B cell (primary cell): Measurements from ENCODE around the gene SMIM7. TPM values are rescaled to one million over a fixed set of nuclear protein-coding genes. Genes with fewer than 3 reads are reported as not detected.

Experiments used
- ATAC-seq: fragments of 200-7000 bp; cut with Tn5 transposase; one replicate; pipeline ENCODE4 v1.10.0; 2021; ENCODE audit warnings: low read depth, mild to moderate bottlenecking, moderate number of reproducible peaks, moderate library complexity
- CTCF ChIA-PET: fragments of 350-600 bp; sonication (Branson Sonifier 250); formaldehyde crosslinking; loops from one replicate; lab custom pipeline; 2021; ENCODE audit warnings: antibody characterized with exemption, inconsistent platforms; lab: Charles Lee
- POLR2A ChIA-PET: fragments of 350-600 bp; sonication (Branson Sonifier 250); formaldehyde crosslinking; loops from one replicate; lab custom pipeline; 2021; ENCODE audit warnings: antibody characterized with exemption; lab: Charles Lee
- DNase-seq: peaks from one replicate; pipeline ENCODE4 v3.0.0; 2013
- H2AFZ ChIP-seq: 2 replicates; pipeline ENCODE4 v1.6.1; 2012; ENCODE audit warnings: mild to moderate bottlenecking, low read depth, low read length; ENCODE audit not compliant: insufficient read depth, poor library complexity, severe bottlenecking
- H3K27ac ChIP-seq, 2 donors: 1 replicate in 1 of 2; 2 replicates in 1 of 2; pipeline ENCODE4 v1.5.1; 2012 to 2013; ENCODE audit warnings: low read length in 2 of 2, mild to moderate bottlenecking in 2 of 2, moderate library complexity in 1 of 2
- H3K27me3 ChIP-seq, 4 experiments: fragments of 200-600 bp in 1 of 4; sonication (generic) in 1 of 4; replicated peaks in 1 of 4; 1 replicate in 2 of 4; 2 replicates in 2 of 4; pipeline versions ENCODE4 v1.6.1 to v1.7.0; 2013 to 2016; ENCODE audit warnings: low read length in 3 of 4, mild to moderate bottlenecking in 2 of 4, mixed read lengths in 1 of 4, moderate library complexity in 1 of 4; ENCODE audit not compliant: insufficient read depth in 4 of 4, control insufficient read depth in 3 of 4; ENCODE audit errors: control extremely low read depth in 1 of 4
- H3K36me3 ChIP-seq, 2 experiments: replicated peaks in 1 of 2; 1 replicate in 1 of 2; 2 replicates in 1 of 2; pipeline versions ENCODE4 v1.6.1 to v1.7.1; 2013; ENCODE audit warnings: low read length in 1 of 2; ENCODE audit not compliant: insufficient read depth in 2 of 2, control insufficient read depth in 1 of 2; ENCODE audit errors: control extremely low read depth in 1 of 2, extremely low read depth in 1 of 2
- H3K4me1 ChIP-seq, 2 donors: fragments of 200-600 bp in 1 of 2; sonication (generic) in 1 of 2; 1 replicate in 1 of 2; 2 replicates in 1 of 2; pipeline versions ENCODE4 v1.5.1 to v1.6.1; 2013 to 2017; ENCODE audit warnings: low read length in 2 of 2; ENCODE audit not compliant: control insufficient read depth in 2 of 2, insufficient read depth in 2 of 2
- H3K4me2 ChIP-seq: replicated peaks from 2 replicates; pipeline ENCODE3; 2012; ENCODE audit warnings: mild to moderate bottlenecking, low read depth, low read length; ENCODE audit not compliant: poor library complexity, severe bottlenecking
- H3K4me3 ChIP-seq, 5 experiments: fragments of 200-600 bp in 1 of 5; sonication (generic) in 1 of 5; 1 replicate in 3 of 5; 2 replicates in 2 of 5; pipeline versions ENCODE4 v1.5.1 to v1.7.0; 2011 to 2016; ENCODE audit warnings: low read length in 4 of 5, mild to moderate bottlenecking in 4 of 5, low read depth in 2 of 5, control low read depth in 1 of 5, moderate library complexity in 1 of 5; ENCODE audit not compliant: insufficient read depth in 1 of 5; ENCODE audit errors: control extremely low read depth in 1 of 5, extremely low read depth in 1 of 5
- H3K79me2 ChIP-seq: fragments of 200-600 bp; sonication (generic); one replicate; pipeline ENCODE4 v1.6.0; 2016; ENCODE audit warnings: low read length; ENCODE audit not compliant: control insufficient read depth, insufficient read depth
- H3K9ac ChIP-seq: fragments of 200-600 bp; sonication (generic); 2 replicates; pipeline ENCODE4 v1.6.1; 2017; ENCODE audit warnings: mild to moderate bottlenecking, low read length, moderate library complexity
- H3K9me3 ChIP-seq, 3 donors: one replicate each; pipeline versions ENCODE4 v1.6.1 to v1.7.1; 2013; ENCODE audit warnings: low read length in 2 of 3; ENCODE audit not compliant: control insufficient read depth in 2 of 3, insufficient read depth in 1 of 3; ENCODE audit errors: control extremely low read depth in 1 of 3
- H4K20me1 ChIP-seq: 2 replicates; pipeline ENCODE4 v1.6.0; 2012; ENCODE audit warnings: mild to moderate bottlenecking, low read length; ENCODE audit not compliant: insufficient read depth, control insufficient read depth, poor library complexity, severe bottlenecking
- H3K27ac Mint-ChIP-seq: one replicate; pipeline ENCODE4 v1.8.0; 2021; ENCODE audit warnings: mixed read lengths
- H3K27me3 Mint-ChIP-seq: one replicate; pipeline ENCODE4 v1.8.0; 2021; ENCODE audit warnings: mixed read lengths
- H3K4me1 Mint-ChIP-seq: one replicate; pipeline ENCODE4 v1.8.0; 2021; ENCODE audit warnings: mixed read lengths
- H3K4me3 Mint-ChIP-seq: one replicate; pipeline ENCODE4 v1.8.0; 2021; ENCODE audit warnings: mixed read lengths
- H3K9me3 Mint-ChIP-seq: one replicate; pipeline ENCODE4 v1.8.0; 2022; ENCODE audit warnings: mixed read lengths; ENCODE audit not compliant: insufficient read depth
- CTCF ChIP-seq: fragments of 200-600 bp; IDR thresholded peaks from one replicate; pipeline ENCODE4 v1.8.0; 2022; ENCODE audit warnings: antibody characterized with exemption, mild to moderate bottlenecking
- EZH2 ChIP-seq: IDR thresholded peaks from 2 replicates; pipeline ENCODE4 v1.6.1; 2012; ENCODE audit warnings: borderline replicate concordance, low read depth, mild to moderate bottlenecking, moderate library complexity, low read length; ENCODE audit not compliant: insufficient read depth, poor library complexity, severe bottlenecking
- WGBS: methylation state at CpG from one replicate; pipeline ENCODE4 v1.1.5; 2013; ENCODE audit warnings: missing lambda C conversion rate; ENCODE audit not compliant: insufficient coverage; 5-methylcytosine and 5-hydroxymethylcytosine counted together
- intact Hi-C: fragments of 100-400 bp; cut with micrococcal nuclease; formaldehyde crosslinking; loops from one replicate; pipeline ENCODE4 v1.10.0; 2022
- polyA plus RNA-seq: library from polyadenylated mRNA; depleted of rRNA; stranded (reverse); fragments of >200 nt; gene quantifications from 2 replicates; pipeline ENCODE4 v1.2.3, GENCODE V29; 2012
- total RNA-seq, 2 donors: library from RNA; stranded (reverse); fragments of 120-200 nt in 1 of 2; gene quantifications; 1 replicate in 1 of 2; 2 replicates in 1 of 2; pipeline versions ENCODE4 v1.2.3 to v1.2.4, GENCODE V29; 2013 to 2022

Gene SMIM7
- total and polyA plus RNA-seq, 2 donors (not counting 1 experiment from before 2014, with no cell fraction given), result 54.7 to 133 TPM

DNA sequence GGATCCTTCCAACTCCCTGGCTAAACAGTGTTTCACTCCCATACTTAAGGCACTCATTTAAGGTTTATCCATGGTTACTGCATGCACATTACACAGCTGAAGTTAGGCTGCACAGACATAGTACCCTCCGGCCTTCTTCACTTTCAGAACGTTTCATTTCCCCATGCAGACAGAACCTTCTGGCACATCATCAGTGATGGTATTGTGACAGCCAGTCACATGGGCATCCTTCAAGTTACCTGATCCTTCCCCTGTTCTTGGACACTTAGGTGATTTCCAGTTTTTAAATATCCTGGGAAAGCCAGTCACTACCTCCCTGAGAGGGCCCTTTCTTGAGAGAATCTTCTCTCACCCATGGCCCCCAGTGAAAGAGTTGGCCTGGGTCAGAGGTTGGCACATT is 9.1 kb downstream of the SMIM7 start:
- ChIA-PET CTCF (no interaction called here), POLR2A (interaction anchor here (0.8 kb wide), 1 partner anchor 597 kb away, joined by 6 read pairs; no protein-coding TSS in a partner anchor)
- H3K4me1 Mint-ChIP-seq, result peaks cover 7% of the 10 kb centered on the region
- TF ChIP-seq EZH2, result no peak
- no peak for TF ChIP-seq CTCF
- ATAC-seq (no peak), DNase-seq (no peak)
- H3K9me3 Mint-ChIP-seq, result no peaks in the 10 kb centered on the region
- WGBS, result 100% methylated on average over 1 of the region's 2 CpGs
- peaks cover 0 to 4% (median 0%) of the 10 kb centered on the region in 3 donors for H3K9me3 ChIP-seq
- H3K27me3 Mint-ChIP-seq, result no peaks in the 10 kb centered on the region
- peaks cover 60% of the 10 kb centered on the region for H3K79me2 ChIP-seq
- no peaks in the 10 kb centered on the region for H3K27me3 ChIP-seq
- H3K4me1 ChIP-seq, result no peaks in the 10 kb centered on the region
- no peak overlapping the region for H3K4me3 ChIP-seq
- no peak overlapping the region for H3K27ac Mint-ChIP-seq
- no peak overlapping the region for H2AFZ ChIP-seq
- H3K4me2 ChIP-seq, result no peak overlapping the region
- H3K9ac ChIP-seq, result no peak overlapping the region
- H3K27ac ChIP-seq, result no peak overlapping the region
- H3K36me3 ChIP-seq, result peaks cover 21 to 62% of the 10 kb centered on the region in 2 experiments
- H4K20me1 ChIP-seq, result peaks cover 86% of the 10 kb centered on the region
- intact Hi-C loops, result no loop called here
- H3K4me3 Mint-ChIP-seq, result no peak overlapping the region

GRCh38 chr19:16649734-16650133 is 10.2 kb downstream of the SMIM7 start:
- Histone ChIP-seq H3K9me3 (peaks cover 0 to 4% (median 0%) of the 10 kb centered on the region in 3 donors), H3K27ac (no peak overlapping the region), H4K20me1 (peaks cover 87% of the 10 kb centered on the region), H3K4me2 (no peak overlapping the region), H3K9ac (no peak overlapping the region), H3K4me3 (no peak overlapping the region), H3K79me2 (peaks cover 60% of the 10 kb centered on the region), H3K4me1 (no peaks in the 10 kb centered on the region), H2AFZ (no peak overlapping the region), H3K27me3 (no peaks in the 10 kb centered on the region), H3K36me3 (peaks cover 21 to 63% of the 10 kb centered on the region in 2 experiments)
- H3K4me1 Mint-ChIP-seq, result peaks cover 9% of the 10 kb centered on the region
- no peak overlapping the region for H3K27ac Mint-ChIP-seq
- ChIA-PET POLR2A (interaction anchor here (0.9 kb wide), 1 partner anchor 641 kb away, joined by 3 read pairs; no protein-coding TSS in a partner anchor), CTCF (interaction anchor here (0.6 to 1.1 kb wide), 2 partner anchors 9 to 227 kb away, joined by 3 to 4 read pairs; no protein-coding TSS in a partner anchor)
- H3K4me3 Mint-ChIP-seq, result no peak overlapping the region
- ATAC-seq (no peak), DNase-seq (no peak)
- no peaks in the 10 kb centered on the region for H3K27me3 Mint-ChIP-seq
- H3K9me3 Mint-ChIP-seq, result no peaks in the 10 kb centered on the region
- WGBS, result 76% methylated on average over 5 of the region's 9 CpGs
- no peak for TF ChIP-seq EZH2
- no peak for TF ChIP-seq CTCF
- intact Hi-C loops, result no loop called here
